ENCODE results near the gene ZNF343.

DNA sequence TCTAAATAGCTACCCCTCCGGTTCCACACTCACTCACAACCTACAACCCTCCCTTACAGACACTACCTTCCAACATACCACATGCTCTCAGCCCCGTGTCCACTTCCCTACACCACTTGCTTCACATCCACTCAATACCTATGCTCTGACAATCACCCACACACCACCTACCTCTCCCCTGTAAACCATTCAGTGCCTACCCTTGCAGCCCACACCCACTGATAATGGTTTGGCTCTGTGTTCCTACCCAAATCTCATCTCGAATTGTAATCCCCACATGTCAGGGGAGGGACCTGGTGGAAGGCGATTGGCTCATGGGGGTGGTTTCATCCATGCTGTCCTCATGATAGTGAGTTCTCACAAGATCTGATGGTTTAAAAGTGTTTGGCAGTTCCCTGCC, 9.8 kb upstream of the ZNF343 start:
- TF ChIP-seq, protein P1, sequence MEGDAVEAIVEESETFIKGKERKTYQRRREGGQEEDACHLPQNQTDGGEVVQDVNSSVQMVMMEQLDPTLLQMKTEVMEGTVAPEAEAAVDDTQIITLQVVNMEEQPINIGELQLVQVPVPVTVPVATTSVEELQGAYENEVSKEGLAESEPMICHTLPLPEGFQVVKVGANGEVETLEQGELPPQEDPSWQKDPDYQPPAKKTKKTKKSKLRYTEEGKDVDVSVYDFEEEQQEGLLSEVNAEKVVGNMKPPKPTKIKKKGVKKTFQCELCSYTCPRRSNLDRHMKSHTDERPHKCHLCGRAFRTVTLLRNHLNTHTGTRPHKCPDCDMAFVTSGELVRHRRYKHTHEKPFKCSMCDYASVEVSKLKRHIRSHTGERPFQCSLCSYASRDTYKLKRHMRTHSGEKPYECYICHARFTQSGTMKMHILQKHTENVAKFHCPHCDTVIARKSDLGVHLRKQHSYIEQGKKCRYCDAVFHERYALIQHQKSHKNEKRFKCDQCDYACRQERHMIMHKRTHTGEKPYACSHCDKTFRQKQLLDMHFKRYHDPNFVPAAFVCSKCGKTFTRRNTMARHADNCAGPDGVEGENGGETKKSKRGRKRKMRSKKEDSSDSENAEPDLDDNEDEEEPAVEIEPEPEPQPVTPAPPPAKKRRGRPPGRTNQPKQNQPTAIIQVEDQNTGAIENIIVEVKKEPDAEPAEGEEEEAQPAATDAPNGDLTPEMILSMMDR (IDR thresholded peaks at IDR 0.05 in 8 of 11, conservative IDR thresholded peaks at IDR 0.05 in 3 of 11), result no peak
- TF ChIP-seq POLR2A (IDR thresholded peaks at IDR 0.05), result no peak

Data from spleen (tissue), 7 donors.